SKM-1 (cell line): Measurements from ENCODE around the gene ETS1.
A peak's percentile ranks its signal among the peaks of the same experiment; 100 is the strongest.

Source experiments
- DNase-seq: peaks from one replicate; lab custom pipeline; 2025; ENCODE audit not compliant: unreplicated experiment; lab: John Stamatoyannopoulos, UW

The ETS1 gene

DNA sequence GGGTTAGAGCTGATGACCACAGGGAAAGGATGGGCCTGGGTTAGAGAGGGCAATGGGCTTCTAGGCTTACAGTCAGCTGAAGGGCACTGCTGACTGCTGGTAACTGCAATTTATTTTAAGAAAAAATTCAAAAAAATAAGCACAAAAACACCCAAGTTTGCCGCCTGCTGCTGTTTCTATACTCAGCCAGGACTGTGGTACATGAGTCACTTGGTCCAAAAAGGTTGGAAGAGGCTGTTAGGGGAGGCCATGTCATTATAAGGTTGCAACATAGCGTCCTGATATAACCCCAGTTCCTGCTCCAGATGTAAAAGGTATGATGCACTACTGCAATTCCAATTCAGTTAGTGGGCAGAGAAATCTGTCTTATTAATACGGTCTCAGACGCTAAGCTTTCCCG, 98.9 kb downstream of the ETS1 start:
- peak; percentile 82 for DNase-seq

DNA sequence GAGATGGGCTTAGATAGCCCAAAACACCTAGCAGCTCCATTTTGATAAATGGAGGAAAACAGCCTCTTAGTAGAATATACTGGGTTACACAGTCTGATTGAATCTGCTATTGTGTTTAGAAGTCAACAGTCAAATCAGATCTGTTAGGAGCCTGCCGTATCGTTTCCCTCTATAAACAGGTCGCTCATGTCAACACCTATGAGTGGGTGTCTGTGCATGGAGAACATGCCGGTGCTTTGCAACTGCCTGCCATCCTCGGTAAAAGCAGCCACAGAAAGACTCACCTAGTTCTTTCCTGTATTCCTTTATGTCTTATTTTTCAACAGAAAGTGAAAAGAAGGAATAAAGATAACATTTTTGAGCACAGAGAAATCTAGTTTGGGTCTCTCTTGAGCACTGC, 99.4 kb downstream of the ETS1 start:
- no peak for DNase-seq

DNA sequence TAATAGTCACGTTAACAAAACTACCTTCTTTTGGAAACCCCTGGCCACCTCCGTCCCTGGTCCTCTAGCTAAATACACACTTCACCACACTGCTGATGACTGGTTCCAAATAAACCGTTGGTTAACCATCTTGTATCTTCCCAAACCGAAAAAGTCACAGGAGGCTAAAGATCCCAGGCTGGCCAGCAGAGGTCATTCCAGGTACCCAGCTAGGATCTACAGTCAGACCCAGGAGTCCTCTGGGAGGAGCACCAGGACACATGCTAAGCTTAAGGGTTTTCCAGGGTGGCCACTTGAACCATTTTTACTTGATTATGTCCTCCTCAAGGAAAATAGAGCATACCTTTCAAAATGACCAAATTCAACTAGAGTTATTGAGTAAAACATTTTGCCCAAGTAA, 103.2 kb downstream of the ETS1 start:
- DNase-seq = no peak

DNA sequence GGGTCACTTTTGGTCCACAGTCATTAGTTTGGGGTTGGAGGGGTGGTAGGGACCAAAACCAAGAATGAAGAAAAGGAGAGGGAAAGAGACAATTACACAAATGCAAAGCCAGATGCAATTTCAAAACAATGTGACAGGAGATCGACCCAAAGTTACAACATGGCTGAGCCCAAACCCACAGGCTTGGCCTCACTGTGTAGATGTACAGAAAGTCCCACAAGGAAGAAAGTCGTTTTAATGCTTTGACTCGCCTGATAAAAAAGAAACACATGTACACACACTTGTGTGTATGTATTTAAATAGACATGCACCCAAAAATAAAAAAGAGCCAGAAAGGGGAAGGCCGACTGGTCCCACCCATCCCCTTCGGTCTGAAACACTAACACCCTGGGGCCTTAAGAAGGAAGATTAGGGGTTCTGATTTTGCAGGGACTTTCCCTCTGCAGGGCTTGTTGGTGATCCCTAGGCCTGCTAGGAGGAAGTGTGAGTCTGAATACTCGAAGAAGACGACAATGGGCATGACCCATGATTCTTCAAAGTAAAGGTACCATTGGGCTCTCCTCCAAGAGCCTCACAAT, 104.1 kb downstream of the ETS1 start:
- DNase-seq = peak; percentile 73

DNA sequence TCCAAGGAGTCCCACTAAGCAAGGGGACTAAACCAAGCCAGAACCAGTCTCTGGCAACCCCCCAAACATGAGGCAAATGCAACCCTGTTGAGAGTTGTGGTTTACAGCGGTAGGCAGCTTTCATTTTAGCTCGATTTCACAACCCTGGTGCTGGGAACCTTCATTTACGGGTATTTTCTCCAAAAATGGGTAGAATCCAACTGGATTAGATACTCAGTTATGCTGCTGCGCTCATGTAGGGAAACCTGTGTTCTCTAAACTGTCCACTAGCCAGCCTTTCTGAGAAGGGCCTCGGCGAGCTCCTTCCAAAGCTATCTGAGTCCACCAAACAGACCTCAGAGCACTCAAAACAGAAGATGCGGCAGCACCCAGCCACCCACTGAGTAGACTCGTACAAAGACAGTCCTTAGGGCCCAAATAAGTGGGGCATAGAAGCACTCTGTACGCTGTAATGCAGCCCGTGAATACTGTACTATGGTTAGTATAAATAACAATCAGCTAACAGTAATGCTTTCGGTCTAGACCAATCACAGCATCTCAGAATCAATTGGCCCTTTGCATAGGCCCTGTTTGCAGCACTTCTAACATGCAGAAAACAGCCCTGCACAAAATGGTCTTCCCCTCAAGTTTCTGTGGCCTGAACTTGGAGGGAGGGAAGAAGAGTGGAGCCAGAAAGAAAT, 104.7 kb downstream of the ETS1 start:
- no peak for DNase-seq

DNA sequence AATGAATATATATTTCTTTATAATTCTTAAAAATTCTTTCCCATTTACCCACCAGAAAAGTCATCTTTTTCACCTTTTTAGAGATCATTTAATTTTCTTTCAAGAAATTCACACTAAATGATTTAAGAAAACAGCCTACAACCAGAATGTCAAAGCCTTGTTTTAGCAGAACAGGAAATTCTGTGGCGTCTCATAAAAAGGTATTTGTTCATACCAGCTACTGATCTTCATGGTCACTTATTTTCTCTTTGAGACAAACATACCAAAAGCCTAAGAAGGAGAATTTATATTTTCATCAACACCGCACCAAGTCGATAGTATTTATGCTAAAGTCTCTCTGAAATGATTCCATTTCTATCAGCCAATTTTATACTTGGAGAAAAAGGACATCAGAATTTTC, 105.3 kb downstream of the ETS1 start:
- no peak for DNase-seq

DNA sequence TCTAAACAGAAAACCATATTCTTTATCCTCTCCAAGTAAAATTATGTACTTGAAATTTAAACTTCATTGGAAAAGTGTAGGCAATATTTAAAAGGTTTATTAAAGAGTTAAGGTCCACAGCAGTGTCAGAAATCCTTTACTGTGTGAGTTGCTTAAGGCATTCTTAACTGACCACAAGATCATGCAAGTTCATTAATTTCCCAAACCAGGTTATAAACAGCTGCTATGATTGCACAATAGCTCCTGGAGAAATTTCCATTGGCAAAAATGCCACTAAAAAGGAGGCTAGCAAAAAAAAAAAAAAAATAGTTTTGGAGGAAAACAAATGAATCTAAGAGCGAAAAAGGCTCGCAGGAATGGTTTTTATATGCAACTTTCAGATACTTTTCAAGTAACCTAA, 106.2 kb downstream of the ETS1 start:
- no peak for DNase-seq

DNA sequence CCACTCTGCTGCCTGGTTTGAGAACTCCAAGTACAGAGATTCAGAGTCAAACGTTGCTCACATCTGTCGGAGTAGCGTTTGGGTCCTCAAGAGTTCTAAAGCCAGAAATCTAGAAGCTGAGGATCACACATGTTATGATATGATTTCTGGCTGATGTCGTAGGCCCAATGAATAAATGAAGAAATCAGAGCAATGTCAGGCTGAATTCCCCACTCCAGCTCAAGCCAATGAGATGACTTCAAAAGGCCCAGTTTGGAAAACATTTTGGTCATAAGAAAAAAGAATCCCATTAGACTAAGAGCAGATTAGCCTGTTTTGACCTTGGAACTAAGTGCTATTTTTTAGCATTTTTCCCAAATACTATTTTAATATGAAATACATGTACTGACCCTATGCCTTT, 106.7 kb downstream of the ETS1 start:
- DNase-seq = no peak

DNA sequence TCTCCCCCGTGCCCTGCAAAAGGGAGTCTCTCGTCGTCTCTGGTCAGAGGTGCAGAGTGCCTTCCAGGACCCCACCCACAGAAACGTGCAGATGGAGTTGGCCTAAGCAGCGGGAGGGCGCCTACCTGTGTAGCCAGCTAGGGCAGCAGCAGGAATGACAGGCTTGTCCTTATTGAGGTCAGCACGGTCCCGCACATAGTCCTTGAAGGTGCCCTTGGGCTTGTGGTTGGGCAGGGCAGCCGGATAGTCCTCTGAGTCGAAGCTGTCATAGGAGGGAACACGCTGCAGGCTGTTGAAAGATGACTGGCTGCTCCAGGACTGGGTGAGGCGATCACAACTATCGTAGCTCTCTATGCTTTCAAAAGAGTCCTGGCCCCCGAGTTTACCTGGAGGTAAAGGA, 107.3 kb downstream of the ETS1 start:
- DNase-seq = no peak

DNA sequence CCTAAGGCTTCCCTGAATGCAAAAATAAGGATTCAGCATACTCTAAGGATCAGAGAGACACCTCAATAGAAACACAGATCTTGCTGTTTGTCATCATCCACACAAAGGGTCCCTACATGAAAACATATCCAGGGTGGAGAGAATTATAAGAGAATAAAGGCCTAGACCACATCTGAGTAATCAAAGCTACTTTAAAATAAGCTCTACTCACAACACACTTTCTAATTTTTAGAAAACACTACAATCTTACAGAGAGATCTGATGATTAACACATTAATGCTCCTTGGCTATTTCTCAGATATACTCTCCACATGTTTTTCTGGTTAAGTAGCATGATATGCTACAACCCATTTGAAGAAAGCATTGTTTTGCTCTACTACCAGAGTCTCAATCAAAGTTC, 108.2 kb downstream of the ETS1 start:
- DNase-seq = no peak

DNA sequence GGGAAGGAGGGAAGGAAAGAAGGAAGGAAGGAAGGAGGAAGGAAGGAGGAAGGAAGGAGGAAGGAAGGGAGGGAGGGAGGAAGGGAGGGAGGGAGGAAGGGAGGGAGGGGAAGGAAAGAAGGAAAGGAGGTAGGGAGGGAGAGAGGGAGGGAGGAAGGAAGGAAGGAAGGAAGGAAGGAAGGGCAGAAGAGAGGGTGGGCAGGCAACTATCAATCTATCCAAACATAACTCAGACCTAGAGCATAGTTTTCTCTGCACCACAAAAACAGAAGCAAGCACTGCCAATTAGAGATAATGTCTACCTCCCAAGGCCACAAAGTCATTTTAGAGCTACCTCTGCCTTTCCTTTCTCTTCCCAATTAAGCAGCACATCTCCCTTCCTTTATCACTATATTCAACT, 109.1 kb downstream of the ETS1 start:
- DNase-seq = no peak

DNA sequence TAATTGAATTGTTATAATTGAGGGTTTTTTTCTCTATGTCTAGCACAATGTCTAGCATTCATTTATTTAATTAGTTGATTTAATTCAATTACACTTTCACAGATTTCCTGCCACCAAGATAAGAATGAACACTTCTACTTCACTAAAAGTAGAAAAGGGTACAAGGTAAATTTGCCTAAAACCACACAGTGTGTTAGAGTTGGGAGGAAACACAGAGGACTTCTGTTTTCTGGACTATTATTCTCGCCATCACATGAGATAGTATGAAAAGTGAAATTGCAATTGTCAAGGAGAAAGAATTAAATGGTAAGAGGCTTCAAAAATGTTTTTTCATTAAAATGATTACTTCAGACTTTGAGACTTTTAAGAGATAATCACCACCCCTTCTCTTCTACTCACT, 109.5 kb downstream of the ETS1 start:
- no peak for DNase-seq

DNA sequence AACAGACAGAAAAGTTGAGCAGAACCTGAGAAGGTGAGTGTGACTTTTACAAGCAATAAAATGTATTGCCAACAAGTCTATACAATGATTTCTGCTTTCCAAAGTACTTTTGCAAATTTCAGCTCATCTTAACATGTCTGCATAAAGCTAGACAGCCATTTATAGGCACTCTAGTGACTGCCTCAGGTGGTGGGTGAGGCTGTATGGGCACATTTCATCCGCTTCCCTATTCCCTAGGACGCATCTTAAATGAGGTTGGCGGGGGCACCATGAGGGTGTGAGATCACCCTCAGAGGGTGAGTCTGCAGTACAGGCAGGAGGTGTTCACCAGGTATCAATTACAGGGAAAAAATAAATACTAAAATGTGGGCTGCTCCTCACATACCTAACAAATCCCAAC, 110.1 kb downstream of the ETS1 start:
- no peak for DNase-seq

DNA sequence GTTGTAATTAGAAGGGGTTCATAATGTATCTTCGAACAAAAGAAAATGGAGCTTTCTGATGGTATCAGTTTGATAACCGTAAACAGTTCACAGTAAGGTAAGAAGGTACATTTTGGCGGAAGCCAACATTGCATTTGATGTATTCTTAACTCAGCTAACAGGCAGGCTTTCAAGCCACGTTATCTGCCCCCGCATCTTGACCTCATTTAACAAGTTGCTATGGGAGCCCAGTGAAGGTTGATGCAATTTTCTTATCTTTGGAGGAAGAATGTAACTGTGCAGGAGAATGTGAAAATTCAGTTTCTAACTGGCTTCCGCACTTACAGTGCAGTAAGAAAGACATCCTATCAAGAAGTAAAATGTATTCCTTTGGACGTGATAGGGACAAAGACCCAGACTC, 110.6 kb downstream of the ETS1 start:
- DNase-seq = peak; percentile 26

DNA sequence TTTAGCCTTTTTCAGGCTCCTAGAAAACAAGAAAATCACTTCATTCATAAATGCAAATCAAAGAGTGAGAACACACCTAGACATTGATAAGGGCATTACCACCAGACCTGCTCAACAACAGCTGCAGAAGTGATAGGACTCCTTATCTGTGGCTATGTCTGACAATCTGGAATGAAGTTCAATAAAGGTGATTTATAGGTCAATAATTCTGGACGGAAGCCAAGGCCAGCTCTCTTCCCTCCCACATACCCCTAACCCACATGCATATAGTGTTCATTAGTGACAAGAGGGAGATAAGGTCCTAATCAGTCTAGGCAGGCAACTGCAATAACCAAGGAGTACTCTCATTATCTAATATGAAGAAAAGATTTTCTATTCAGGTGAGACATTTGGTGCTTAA, 111.3 kb downstream of the ETS1 start:
- no peak for DNase-seq

DNA sequence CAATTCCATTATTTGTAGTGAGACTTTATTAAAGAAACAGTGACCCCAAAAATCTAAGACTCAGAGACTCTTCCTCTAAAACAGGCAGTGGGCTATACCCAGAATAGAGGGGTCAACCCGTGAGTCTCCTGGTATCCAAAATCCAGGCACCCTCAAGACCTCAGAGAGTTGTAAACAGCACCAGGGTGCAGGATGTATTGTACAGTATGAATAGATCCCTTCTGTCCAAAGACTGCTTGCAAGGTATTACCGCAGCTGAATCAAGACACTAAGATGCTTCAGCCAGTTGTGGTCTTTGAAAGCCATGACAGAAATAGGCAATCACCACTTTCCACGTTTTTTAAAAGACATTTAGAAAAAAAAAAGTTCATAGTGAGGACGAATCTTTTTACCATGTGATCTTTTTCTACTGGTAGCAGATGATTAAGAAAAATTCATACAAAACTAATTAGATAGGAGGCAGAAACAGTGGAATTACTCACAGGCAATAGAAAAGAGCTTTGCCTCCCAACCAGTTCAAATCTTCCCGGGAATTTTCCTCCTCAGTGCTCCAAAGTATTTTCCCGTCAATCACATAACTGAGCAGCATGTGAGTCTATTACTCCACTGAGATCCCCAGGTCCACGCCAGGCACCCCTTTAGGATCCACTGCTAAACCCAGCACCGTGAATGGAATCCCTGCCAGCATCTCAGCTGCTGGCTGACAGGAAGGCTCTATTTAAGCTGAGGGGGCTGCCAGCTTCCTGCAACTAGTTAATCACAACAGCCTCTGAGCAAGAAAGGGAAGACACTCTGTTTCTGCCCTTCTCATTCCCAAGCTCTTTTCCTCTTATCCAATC, 113.1 kb downstream of the ETS1 start:
- DNase-seq = no peak

DNA sequence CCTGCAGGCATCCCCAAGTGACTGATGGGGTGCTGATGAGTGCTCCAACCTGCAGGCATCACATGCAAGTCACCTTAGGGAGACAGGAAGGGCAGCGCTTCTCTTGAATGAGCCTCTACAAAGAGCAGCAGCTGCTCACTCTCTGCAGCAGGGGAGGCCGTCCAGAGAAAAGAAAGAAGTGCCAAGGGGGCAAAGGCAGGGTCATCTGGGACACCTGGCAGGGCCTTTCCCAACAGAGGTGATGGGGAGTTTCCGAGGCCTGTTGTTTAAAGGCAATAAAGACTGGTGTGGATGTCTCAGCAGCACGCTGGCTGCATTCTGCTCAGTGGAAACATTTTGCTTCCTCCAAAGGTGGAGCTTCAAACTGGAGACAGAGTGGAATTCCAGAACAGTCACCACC, 113.7 kb downstream of the ETS1 start:
- no peak for DNase-seq

DNA sequence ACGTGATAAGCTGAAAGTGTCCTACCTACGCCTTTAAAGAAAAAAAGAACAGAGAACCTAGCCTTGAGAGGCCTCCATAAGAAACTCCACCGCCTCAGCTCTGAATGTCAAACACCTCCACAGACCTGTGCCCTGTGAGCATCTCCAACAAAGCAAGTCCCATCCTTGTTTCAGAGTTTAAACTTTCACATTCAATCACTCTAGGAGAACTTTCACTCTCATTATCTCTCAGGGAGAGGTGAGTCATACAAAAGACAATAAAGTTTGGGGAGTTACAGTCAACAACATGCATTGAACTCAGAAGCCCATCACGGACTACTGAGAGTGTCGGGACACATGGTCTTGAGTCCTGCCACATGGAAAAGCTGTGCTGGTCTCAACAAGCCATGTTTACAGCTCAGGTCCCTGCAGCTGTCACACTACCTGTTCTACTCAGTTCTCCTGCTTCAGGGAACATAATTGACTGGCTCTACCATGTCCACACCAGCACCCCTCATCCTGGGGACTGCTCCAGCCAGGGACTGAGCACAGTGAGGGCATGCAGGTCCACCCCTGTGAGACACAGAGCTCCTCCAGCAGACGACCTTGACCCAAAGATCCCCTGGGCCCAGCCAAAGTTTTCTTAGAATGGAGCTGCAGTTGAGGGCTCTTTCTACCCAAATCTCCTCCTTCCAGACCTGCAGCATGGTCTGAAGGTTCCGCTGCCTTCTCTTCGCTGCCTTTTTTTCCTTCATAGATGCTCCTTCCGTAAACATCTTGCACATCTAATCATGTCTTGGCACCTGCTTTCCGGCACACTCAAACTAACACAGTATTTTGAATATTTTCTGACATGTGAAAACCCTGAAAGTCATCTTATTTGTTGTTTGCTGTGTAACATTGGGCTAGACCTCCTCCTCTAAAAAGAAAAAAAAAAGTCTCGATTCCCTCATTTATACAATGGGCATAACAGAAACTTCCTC, 114.9 kb downstream of the ETS1 start:
- DNase-seq = no peak

DNA sequence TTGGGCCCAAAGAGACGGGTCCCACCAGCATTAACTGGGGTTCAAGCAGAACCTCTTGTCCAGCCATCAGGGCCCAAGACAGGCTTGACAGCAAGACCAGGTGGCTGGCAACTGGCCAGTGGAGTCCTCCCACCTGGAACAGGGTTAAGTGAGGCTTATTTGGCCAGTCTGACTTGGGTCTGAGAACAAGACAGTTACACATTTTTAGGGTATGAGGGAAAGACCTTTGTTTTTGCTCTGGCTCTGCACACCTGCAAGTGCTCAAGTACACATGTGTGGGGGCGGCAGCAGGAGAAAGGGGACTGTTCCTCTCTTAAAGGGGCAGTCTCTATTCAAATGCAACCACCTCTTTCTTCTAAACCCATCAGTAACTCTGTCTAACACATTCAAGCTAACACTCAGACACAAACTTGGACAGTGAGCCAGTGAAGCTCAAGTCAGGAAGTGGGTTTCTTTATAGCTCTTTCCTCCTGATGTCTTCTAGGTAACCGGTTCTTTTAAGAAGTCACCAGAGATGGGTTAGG, 116.2 kb downstream of the ETS1 start:
- DNase-seq = no peak

DNA sequence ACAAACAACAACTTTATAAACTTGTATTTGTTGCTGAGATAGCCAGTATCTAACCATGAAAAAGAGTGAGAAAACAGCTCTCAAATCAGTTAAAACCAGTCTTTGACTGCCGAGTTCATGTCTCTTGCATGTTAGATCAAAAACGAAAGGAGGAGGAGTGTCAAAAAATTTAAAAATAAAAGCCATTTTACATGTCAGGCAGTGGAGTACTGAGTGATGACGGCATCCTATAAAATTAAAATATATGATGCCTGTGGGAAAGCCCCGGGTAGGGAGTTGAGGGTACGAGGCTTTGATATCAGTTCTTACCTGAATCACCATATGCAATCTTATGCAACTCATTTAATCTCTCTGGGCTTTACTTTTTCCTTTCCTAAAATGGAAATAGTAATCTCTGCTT, 117.3 kb downstream of the ETS1 start:
- DNase-seq = no peak

DNA sequence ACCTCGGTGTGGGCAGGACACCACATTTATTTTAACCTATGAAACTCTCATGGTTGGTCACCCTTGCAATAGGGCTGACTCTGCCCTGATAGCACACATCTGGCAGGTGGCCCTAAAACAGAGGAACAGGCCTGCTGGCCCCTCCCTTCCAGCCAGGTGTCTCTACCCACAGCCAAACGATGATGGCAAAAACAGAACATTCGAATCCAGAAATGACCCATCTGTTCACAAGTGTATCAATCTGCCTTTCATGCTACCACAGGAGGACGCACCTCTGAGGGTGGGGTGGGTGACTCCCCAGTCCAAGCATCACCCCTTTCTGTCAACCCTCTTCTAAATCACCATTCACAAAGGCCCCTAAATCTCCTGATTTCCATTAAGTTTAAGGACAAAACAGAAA, 118.1 kb downstream of the ETS1 start:
- DNase-seq = no peak
